ENCODE data around the gene MOB3A.
A peak's percentile ranks its signal among the peaks of the same experiment; 100 is the strongest.

MOB3A gene

DNA sequence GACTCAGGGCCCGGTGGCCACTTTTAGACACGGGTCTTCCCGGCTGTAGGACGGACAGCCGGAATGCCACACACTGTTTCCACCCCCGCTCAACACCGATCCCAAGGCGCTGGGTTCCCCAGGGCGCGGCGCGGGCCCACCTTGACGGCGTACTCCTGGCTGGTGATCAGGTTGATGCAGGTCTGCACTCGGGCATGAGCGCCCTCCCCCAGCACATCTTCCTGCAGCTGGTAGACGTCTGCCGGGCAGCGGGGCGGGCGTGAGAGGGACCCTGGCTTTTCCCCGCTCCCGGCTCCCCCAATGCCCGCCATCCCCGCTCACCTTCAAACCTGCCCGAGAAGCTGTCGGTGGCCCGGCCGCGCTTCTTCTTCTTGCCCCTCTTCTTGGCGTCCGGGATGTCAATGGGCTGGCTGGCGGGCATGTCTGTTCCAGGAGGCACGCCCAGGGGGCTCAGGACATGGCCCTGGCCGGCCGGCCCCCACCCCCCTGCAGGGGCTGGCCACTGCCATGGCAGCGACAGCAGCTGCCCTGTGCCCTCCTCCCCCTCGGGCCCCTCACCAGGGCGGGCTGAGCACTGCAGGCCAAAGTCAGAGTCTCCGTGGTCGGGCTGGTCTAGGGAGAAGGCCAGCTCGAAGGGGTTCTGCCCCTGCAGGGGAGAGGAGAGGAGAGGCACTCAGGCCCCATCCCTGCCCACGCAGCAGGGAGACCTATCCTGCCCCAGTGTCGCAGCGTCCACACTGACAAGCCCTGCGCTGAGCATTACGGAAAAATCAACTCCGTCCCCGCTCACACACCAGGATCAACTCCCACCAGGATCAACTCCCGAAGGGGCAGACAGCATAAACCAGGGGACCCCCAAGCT is 49.8 kb downstream of the MOB3A start:
- TF ChIP-seq, protein P1, sequence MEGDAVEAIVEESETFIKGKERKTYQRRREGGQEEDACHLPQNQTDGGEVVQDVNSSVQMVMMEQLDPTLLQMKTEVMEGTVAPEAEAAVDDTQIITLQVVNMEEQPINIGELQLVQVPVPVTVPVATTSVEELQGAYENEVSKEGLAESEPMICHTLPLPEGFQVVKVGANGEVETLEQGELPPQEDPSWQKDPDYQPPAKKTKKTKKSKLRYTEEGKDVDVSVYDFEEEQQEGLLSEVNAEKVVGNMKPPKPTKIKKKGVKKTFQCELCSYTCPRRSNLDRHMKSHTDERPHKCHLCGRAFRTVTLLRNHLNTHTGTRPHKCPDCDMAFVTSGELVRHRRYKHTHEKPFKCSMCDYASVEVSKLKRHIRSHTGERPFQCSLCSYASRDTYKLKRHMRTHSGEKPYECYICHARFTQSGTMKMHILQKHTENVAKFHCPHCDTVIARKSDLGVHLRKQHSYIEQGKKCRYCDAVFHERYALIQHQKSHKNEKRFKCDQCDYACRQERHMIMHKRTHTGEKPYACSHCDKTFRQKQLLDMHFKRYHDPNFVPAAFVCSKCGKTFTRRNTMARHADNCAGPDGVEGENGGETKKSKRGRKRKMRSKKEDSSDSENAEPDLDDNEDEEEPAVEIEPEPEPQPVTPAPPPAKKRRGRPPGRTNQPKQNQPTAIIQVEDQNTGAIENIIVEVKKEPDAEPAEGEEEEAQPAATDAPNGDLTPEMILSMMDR (conservative IDR thresholded peaks at IDR 0.05; ENCODE audit: low read depth, low read length), result no peak
- no peak for DNase-seq (ENCODE audit: low read depth)
- H3K4me3 ChIP-seq (ENCODE audit: low read depth, low read length), result no peak overlapping the region

DNA sequence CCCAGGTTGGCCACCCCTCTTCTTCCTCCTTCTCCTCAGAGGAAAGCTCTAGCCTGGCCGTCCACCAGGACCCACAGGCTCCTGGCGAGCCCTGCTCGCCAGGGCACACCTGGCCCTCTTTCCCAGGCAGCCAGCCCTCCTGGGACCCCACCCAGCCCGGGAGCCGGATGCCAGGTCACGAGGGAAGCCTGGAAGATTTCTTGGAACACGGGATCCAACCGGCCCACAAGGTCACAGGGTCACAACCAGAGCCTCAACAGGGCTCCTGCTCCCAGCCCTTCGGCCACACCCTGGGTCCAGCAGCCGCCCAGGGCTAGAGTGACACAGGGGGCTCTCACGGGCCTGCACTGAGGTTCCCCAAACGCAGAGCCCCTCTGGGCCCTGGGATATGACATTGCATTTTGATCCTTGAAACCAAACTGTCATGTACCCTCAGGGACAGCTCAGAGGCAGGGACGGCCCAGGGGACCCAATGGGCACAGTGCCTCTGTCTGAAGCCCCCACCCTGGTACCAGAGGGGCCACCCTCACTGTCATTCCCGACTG is 50.6 kb downstream of the MOB3A start:
- no peak for DNase-seq (ENCODE audit: low read depth)
- TF ChIP-seq, protein P1 (conservative IDR thresholded peaks at IDR 0.05; ENCODE audit: low read depth, low read length), result no peak
- no peak overlapping the region for H3K4me3 ChIP-seq (ENCODE audit: low read depth, low read length)

DNA sequence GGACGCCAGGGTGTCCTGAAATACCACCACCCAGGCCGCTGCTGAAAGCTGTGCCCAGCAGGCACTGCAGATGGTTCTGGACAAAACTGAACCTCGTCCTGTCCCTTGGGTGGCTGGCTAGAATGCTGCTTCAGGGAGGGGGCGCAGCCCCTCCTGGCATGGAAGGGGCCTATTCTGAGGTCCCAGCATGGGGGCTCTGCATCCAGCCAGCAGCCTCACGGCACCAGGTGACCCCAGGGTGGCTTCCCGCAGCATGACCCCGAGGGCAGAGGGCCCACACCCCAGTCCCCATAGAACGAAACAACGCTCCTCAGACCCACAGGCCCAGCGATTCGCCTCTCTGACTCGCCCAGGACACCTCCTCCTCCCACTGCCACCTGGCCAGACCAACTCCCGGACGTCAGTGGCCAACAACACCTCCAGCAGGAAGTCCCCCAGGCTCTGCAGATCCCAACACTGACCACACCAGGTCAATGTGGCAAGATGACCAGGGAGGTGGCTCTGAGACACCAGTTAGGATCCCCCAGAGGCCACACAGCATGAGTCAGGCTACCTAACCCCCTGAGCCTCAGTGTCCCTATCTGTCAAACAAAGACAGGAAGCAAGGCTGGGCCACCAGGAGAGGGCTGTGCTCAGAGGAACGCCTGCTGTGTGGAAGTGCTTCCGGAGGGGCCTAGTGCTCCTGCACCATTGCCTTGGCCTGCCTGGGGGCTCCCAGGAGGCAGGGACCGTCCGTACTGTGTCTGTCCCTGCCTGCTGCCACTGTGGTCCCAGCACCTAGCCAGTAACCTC is 51.2 kb downstream of the MOB3A start:
- no peak overlapping the region for H3K4me3 ChIP-seq (ENCODE audit: low read depth, low read length)
- DNase-seq (ENCODE audit: low read depth), result no peak
- TF ChIP-seq, protein P1 (conservative IDR thresholded peaks at IDR 0.05; ENCODE audit: low read depth, low read length), result no peak

DNA sequence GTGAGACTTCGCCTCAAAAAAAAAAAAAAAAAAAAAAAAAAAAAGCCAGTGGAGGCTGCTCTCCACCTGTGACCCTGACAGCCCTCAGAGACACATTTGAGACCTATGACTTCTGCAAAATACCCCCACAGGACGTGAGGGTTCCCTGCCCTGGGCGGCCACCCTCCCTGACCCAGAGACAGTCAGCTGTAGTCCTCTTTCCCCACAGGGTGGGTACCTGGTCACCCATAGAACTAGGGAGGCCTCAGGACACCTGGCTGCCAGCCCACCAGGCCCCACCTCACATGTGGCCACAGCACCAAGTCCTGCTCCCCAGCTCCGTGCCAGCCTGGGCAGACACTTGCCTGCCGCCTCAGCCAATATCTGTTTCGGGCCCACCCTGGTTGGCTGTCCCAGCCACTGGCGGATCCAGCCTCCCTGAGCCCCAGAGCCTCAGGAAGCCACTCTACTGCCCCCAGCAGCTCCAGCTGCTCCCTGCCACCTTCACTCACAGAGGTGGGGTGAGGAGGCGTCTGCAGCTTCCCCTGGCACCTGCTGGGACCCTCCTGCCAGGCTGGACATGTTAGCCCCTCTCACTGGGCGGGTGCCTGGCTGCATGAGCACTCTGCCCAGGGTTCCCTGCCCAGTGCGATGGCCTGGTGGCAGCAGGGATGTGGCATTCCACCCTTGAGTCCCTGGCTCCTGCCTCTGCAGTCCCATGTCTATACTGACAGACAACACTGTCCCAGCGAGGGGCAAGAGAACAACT is 52.0 kb downstream of the MOB3A start:
- TF ChIP-seq, protein P1 (conservative IDR thresholded peaks at IDR 0.05; ENCODE audit: low read depth, low read length), result no peak
- DNase-seq (ENCODE audit: low read depth), result no peak
- no peak overlapping the region for H3K4me3 ChIP-seq (ENCODE audit: low read depth, low read length)

DNA sequence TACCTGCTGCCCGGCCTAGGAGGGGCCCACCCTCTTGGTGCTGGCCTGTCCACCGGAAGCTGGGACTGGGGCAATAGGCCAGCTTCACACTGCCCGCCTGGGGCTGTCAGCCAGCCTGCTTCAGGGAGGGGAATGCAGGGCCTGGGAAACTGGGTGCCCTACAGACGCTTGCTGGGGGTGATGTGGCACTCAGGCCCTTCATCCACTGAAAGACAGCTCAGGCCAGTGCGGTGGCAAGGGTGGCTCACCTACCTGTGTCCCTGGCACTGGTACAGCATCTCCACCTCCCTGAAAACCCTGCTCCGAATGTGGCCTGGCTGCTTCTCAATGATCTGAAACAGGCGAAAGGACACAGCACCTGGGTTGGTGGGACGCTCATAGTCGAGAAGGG is 52.9 kb downstream of the MOB3A start:
- no peak overlapping the region for H3K4me3 ChIP-seq (ENCODE audit: low read depth, low read length)
- DNase-seq (ENCODE audit: low read depth), result no peak
- TF ChIP-seq, protein P1 (conservative IDR thresholded peaks at IDR 0.05; ENCODE audit: low read depth, low read length), result no peak

DNA sequence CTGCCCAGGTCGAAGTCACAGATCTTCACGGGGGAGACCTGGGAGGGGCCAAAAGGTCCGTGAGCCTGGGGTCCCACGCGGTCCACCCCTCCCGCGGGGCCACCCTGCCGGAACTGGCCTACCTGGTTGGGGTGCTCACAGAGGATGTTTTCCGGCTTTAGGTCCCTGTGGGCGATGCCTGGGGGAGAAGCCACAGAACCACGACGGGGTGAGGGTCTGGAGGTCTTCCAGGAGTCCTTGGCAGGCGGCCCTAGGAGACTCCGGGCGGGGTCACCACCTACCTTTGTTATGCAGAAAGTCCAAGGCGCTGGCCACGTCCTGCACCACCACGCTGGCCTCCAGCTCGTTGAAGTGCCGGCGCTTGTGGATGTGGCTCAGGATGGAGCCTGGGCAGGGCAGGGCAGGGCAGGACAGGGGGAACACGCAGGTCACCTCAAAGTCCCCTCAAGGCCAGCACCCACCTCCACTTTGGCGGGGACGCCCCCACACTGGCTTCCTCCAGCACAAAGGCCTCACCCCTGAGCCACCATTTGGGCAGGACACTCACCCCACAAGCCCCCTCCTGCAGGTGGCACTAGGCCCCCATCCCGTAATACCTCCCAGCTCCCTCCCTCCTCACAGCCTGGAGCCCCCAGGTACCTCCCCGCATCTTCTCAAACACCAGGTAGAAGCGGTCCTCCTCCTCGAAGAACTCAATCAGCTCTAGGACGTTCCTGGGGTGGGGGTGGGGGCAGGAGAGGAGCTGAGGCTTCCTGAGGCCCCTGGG is 53.5 kb downstream of the MOB3A start:
- no peak for DNase-seq (ENCODE audit: low read depth)
- TF ChIP-seq, protein P1 (conservative IDR thresholded peaks at IDR 0.05; ENCODE audit: low read depth, low read length), result no peak
- peak overlapping the region; percentile 28 for H3K4me3 ChIP-seq (ENCODE audit: low read depth, low read length)
